CD4-positive, alpha-beta T cell (primary cell): Measurements from ENCODE around the gene KIF26B. TPM values are rescaled to one million over a fixed set of nuclear protein-coding genes. Genes with fewer than 3 reads are reported as not detected.

Source experiments
- ATAC-seq: fragments of 200-7000 bp; cut with Tn5 transposase; one replicate; pipeline ENCODE4 v1.10.0; 2022; ENCODE audit warnings: mild to moderate bottlenecking; ENCODE audit not compliant: poor library complexity
- CTCF ChIA-PET: fragments of 350-600 bp; sonication (Branson Sonifier 250); formaldehyde crosslinking; loops from one replicate; lab custom pipeline; 2021; ENCODE audit warnings: antibody characterized with exemption, inconsistent platforms; lab: Charles Lee
- POLR2A ChIA-PET: fragments of 350-600 bp; sonication (Branson Sonifier 250); formaldehyde crosslinking; loops from one replicate; lab custom pipeline; 2021; ENCODE audit warnings: antibody characterized with exemption, inconsistent platforms; lab: Charles Lee
- DNase-seq, 14 experiments: peaks; one replicate each; pipeline ENCODE4 v3.0.0-alpha.2; 2013 to 2020; ENCODE audit warnings: mixed read lengths in 2 of 14
- H3K27ac ChIP-seq, 2 donors: one replicate each; pipeline versions ENCODE4 v1.5.1 to v1.7.0; 2013; ENCODE audit warnings: low read length in 2 of 2, low read depth in 1 of 2, mild to moderate bottlenecking in 1 of 2
- H3K27me3 ChIP-seq, 2 experiments: 1 replicate in 1 of 2; 2 replicates in 1 of 2; pipeline versions ENCODE4 v1.6.1 to v1.7.0; 2013; ENCODE audit warnings: low read length in 2 of 2, control low read depth in 1 of 2, mild to moderate bottlenecking in 1 of 2, moderate library complexity in 1 of 2; ENCODE audit not compliant: insufficient read depth in 2 of 2, control insufficient read depth in 1 of 2
- H3K36me3 ChIP-seq: one replicate; pipeline ENCODE4 v1.6.1; 2013; ENCODE audit warnings: low read length, control low read depth; ENCODE audit not compliant: insufficient read depth
- H3K4me1 ChIP-seq: one replicate; pipeline ENCODE4 v1.6.1; 2013; ENCODE audit warnings: low read length, control low read depth; ENCODE audit not compliant: insufficient read depth
- H3K4me3 ChIP-seq: one replicate; pipeline ENCODE4 v1.5.1; 2013; ENCODE audit warnings: mild to moderate bottlenecking, low read length, moderate library complexity
- H3K9me3 ChIP-seq, 2 experiments: 1 replicate in 1 of 2; 2 replicates in 1 of 2; pipeline versions ENCODE4 v1.6.1 to v1.7.0; 2013; ENCODE audit warnings: low read length in 2 of 2, mild to moderate bottlenecking in 2 of 2, control low read depth in 1 of 2, moderate library complexity in 1 of 2; ENCODE audit not compliant: control insufficient read depth in 1 of 2, insufficient read depth in 1 of 2
- H3K27ac Mint-ChIP-seq: one replicate; pipeline ENCODE4 v1.8.0; 2020; ENCODE audit warnings: mixed read lengths
- H3K27me3 Mint-ChIP-seq: one replicate; pipeline ENCODE4 v1.8.0; 2021; ENCODE audit warnings: mixed read lengths
- H3K36me3 Mint-ChIP-seq: one replicate; pipeline ENCODE4 v1.8.0; 2021; ENCODE audit warnings: low read depth, mixed read lengths
- H3K4me1 Mint-ChIP-seq: one replicate; pipeline ENCODE4 v1.8.0; 2021; ENCODE audit warnings: low read depth, mixed read lengths
- H3K4me3 Mint-ChIP-seq: one replicate; pipeline ENCODE4 v1.8.0; 2020; ENCODE audit warnings: mild to moderate bottlenecking, mixed read lengths
- H3K9me3 Mint-ChIP-seq: one replicate; pipeline ENCODE4 v1.8.0; 2020; ENCODE audit warnings: mixed read lengths
- CTCF ChIP-seq: fragments of 200-600 bp; IDR thresholded peaks from one replicate; pipeline ENCODE4 v1.8.0; 2022; ENCODE audit warnings: antibody characterized with exemption, mild to moderate bottlenecking
- intact Hi-C, 2 experiments: fragments of 100-400 bp; cut with DNase I in 1 of 2; cut with micrococcal nuclease in 1 of 2; formaldehyde crosslinking; loops; one replicate each; pipeline versions ENCODE4 v1.15.1 to v1.9.0; 2023 to 2025; cut with DNase I, micrococcal nuclease
- total RNA-seq, 174 experiments: library from RNA in 2 of 174; stranded (reverse) in 2 of 174; gene quantifications; one replicate each; pipeline ENCODE4 v1.2.3 and lab custom pipeline; 2021 to 2026

Gene KIF26B
- total RNA-seq, 2 experiments from 2014 or later = 0.03 TPM; not detected in 1

- H3K27ac ChIP-seq = no peak overlapping the region
- Mint-ChIP-seq H3K27ac (no peak overlapping the region), H3K36me3 (no peaks in the 10 kb centered on the region), H3K4me3 (no peak overlapping the region), H3K9me3 (no peaks in the 10 kb centered on the region), H3K4me1 (no peaks in the 10 kb centered on the region), H3K27me3 (no peaks in the 10 kb centered on the region)
- H3K36me3 ChIP-seq = no peaks in the 10 kb centered on the region
- no peaks in the 10 kb centered on the region for H3K9me3 ChIP-seq
- ATAC-seq = no peak
- CTCF ChIA-PET = interaction anchor here (1.3 kb wide), 1 partner anchor 11 kb away, joined by 3 read pairs; no protein-coding TSS in a partner anchor
- H3K4me1 ChIP-seq = no peaks in the 10 kb centered on the region
- POLR2A ChIA-PET = no interaction called here
- no peak for TF ChIP-seq CTCF
- intact Hi-C loops = no loop called here
- no peaks in the 10 kb centered on the region for H3K27me3 ChIP-seq
- H3K4me3 ChIP-seq = no peak overlapping the region
- DNase-seq = no peak
These were observed 249.7 kb downstream of the KIF26B start for GRCh38 chr1:245404527-245404926.

- Histone ChIP-seq H3K4me1 (no peaks in the 10 kb centered on the region), H3K27ac (no peak overlapping the region), H3K27me3 (no peaks in the 10 kb centered on the region), H3K36me3 (no peaks in the 10 kb centered on the region), H3K9me3 (no peaks in the 10 kb centered on the region), H3K4me3 (no peak overlapping the region)
- Mint-ChIP-seq H3K27ac (no peak overlapping the region), H3K4me3 (no peak overlapping the region), H3K4me1 (no peaks in the 10 kb centered on the region), H3K27me3 (no peaks in the 10 kb centered on the region), H3K36me3 (no peaks in the 10 kb centered on the region), H3K9me3 (no peaks in the 10 kb centered on the region)
- ATAC-seq = no peak
- CTCF ChIA-PET = no interaction called here
- no peak for TF ChIP-seq CTCF
- POLR2A ChIA-PET = no interaction called here
- intact Hi-C loops = no loop called here
- DNase-seq = no peak
These were observed 250.2 kb downstream of the KIF26B start for GRCh38 chr1:245404952-245405351.

- H3K27me3 Mint-ChIP-seq = no peaks in the 10 kb centered on the region
- ChIA-PET CTCF (no interaction called here), POLR2A (no interaction called here)
- TF ChIP-seq CTCF = no peak
- DNase-seq (no peak), ATAC-seq (no peak)
- no peaks in the 10 kb centered on the region for H3K27me3 ChIP-seq
- no peaks in the 10 kb centered on the region for H3K36me3 Mint-ChIP-seq
- no peak overlapping the region for H3K4me3 Mint-ChIP-seq
- no peaks in the 10 kb centered on the region for H3K4me1 ChIP-seq
- no peaks in the 10 kb centered on the region for H3K4me1 Mint-ChIP-seq
- H3K27ac ChIP-seq = no peak overlapping the region
- no peaks in the 10 kb centered on the region for H3K9me3 Mint-ChIP-seq
- H3K27ac Mint-ChIP-seq = no peak overlapping the region
- H3K9me3 ChIP-seq = no peaks in the 10 kb centered on the region
- no peak overlapping the region for H3K4me3 ChIP-seq
- no peaks in the 10 kb centered on the region for H3K36me3 ChIP-seq
- intact Hi-C loops = no loop called here
These were observed 251.6 kb downstream of the KIF26B start for GRCh38 chr1:245406426-245406825.
